ENCODE data around the gene TRAF3IP1. TPM values are rescaled to one million over a fixed set of nuclear protein-coding genes. Genes with fewer than 3 reads are reported as not detected.

The TRAF3IP1 gene
- total RNA-seq, 4 donors from 2014 or later: 19.9 to 38.6 (median 23.6) TPM

GRCh38 chr2:238407566-238407965, 87.2 kb downstream of the TRAF3IP1 start:
- H3K4me3 ChIP-seq: no peak overlapping the region
- H3K4me1 ChIP-seq: no peaks in the 10 kb centered on the region
- no peaks in the 10 kb centered on the region for H3K9me3 ChIP-seq
- peaks cover 0 to 27% (median 8%) of the 10 kb centered on the region in 4 donors for H3K36me3 ChIP-seq
- TF ChIP-seq EP300 (IDR thresholded peaks at IDR 0.05) (no peak), POLR2AphosphoS5 (IDR thresholded peaks at IDR 0.05) (no peak), POLR2A (IDR thresholded peaks at IDR 0.05; ENCODE audit: low read depth) (no peak)
- TF ChIP-seq, protein P1, sequence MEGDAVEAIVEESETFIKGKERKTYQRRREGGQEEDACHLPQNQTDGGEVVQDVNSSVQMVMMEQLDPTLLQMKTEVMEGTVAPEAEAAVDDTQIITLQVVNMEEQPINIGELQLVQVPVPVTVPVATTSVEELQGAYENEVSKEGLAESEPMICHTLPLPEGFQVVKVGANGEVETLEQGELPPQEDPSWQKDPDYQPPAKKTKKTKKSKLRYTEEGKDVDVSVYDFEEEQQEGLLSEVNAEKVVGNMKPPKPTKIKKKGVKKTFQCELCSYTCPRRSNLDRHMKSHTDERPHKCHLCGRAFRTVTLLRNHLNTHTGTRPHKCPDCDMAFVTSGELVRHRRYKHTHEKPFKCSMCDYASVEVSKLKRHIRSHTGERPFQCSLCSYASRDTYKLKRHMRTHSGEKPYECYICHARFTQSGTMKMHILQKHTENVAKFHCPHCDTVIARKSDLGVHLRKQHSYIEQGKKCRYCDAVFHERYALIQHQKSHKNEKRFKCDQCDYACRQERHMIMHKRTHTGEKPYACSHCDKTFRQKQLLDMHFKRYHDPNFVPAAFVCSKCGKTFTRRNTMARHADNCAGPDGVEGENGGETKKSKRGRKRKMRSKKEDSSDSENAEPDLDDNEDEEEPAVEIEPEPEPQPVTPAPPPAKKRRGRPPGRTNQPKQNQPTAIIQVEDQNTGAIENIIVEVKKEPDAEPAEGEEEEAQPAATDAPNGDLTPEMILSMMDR (IDR thresholded peaks at IDR 0.05): no peak
- no peak overlapping the region for H3K27ac ChIP-seq (replicated peaks in 1 of 4)
- 94% methylated on average over 11 of the region's 11 CpGs for WGBS
- H3K27me3 ChIP-seq: no peaks in the 10 kb centered on the region
- DNase-seq (ENCODE audit: extremely low spot score): no peak
- intact Hi-C loops (cut with DNase I): no loop called here

DNA sequence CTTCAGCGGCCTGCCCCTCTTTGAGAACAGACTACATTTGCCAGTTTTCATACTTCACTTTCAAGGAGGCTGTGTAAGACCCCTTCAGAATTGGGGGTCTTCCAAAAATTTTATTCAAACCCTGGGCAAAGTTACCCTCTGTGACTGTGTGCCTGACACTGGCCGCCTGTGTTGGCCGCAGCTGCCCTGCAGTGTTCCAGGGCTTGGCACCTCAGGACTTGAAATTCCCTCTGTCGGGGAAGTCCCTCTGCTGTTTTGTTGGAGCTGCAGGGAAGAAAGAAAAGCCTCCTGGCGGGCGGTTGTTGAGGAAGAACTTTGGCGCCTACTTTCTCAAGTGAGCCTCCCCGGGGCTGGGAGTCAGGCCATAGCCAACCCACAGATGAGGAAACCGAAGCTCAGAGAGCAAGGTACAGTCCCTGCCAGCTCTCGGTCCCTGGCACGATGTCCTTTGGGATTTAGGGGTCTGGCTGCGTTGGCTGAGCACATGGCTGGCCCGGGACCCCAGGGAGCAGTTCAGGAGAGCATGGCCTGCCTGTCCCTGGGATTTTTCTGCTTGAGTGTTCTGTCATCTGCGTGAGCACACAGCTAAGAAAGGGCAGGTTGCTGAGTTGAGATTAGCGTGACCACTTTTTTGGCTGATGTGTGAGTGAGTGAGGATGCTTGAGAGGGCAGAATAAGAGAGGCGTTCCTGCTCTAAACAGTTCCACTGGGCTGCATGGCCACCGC, 88.5 kb downstream of the TRAF3IP1 start:
- no peaks in the 10 kb centered on the region for H3K9me3 ChIP-seq
- no peak overlapping the region for H3K4me3 ChIP-seq
- no peak overlapping the region for H3K27ac ChIP-seq (replicated peaks in 1 of 4)
- TF ChIP-seq EP300 (IDR thresholded peaks at IDR 0.05): no peak
- TF ChIP-seq, protein P1 (IDR thresholded peaks at IDR 0.05): no peak
- TF ChIP-seq POLR2AphosphoS5 (IDR thresholded peaks at IDR 0.05): no peak
- TF ChIP-seq POLR2A (IDR thresholded peaks at IDR 0.05; ENCODE audit: low read depth): no peak
- H3K27me3 ChIP-seq: no peaks in the 10 kb centered on the region
- intact Hi-C loops (cut with DNase I): no loop called here
- WGBS: 89% methylated on average over 5 of the region's 17 CpGs
- H3K4me1 ChIP-seq: no peaks in the 10 kb centered on the region
- DNase-seq (ENCODE audit: extremely low spot score): no peak
- peaks cover 0 to 22% (median 4%) of the 10 kb centered on the region in 4 donors for H3K36me3 ChIP-seq

DNA sequence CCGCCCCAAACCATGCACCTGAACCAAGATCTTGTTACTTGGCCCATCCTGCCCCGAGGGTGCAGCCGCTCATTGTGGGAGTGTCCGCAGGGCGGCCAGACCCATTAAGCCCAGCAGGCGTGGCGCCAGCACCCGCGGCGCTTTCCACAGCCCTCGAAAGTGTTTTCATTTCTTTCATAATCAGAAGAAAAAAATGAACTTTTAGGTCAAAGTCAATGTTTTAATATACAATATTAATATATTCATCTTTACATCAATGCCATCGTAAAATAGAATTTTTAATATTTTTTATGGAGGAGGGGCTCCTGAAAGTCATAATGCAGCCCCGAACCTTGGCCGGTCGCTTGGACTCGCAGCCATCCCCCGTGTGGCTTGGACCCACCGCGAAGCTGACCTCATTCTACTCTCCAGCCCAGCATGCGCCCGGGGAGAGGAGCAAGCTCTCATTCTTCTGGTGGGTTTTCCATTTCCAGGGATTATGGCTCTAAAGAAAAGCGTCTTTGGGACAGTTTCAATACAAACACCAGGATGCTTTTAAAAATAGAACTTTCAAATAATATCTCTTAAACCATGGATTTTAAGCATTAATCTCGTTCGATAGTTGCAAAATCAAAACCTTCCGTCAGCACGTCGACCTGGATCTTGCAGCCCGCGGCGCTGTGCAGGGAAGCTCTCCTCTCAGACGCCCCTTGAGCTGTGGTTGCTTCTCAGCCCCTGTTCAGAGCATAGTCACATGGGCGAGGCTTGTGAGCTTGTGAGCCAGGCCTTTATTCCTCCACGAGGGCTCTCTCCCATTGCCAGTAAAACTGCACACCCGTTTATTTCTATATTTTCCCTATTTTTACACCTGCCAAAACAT, 89.3 kb downstream of the TRAF3IP1 start:
- intact Hi-C loops (cut with DNase I): no loop called here
- no peaks in the 10 kb centered on the region for H3K4me1 ChIP-seq
- no peaks in the 10 kb centered on the region for H3K9me3 ChIP-seq
- no peaks in the 10 kb centered on the region for H3K27me3 ChIP-seq
- H3K36me3 ChIP-seq: peaks cover 0 to 20% (median 3%) of the 10 kb centered on the region in 4 donors
- no peak for DNase-seq (ENCODE audit: extremely low spot score)
- H3K27ac ChIP-seq (replicated peaks in 1 of 4): no peak overlapping the region
- WGBS: 87% methylated on average over 34 of the region's 34 CpGs
- TF ChIP-seq POLR2AphosphoS5 (IDR thresholded peaks at IDR 0.05): no peak
- no peak for TF ChIP-seq EP300 (IDR thresholded peaks at IDR 0.05)
- TF ChIP-seq, protein P1 (IDR thresholded peaks at IDR 0.05): no peak
- no peak for TF ChIP-seq POLR2A (IDR thresholded peaks at IDR 0.05; ENCODE audit: low read depth)
- no peak overlapping the region for H3K4me3 ChIP-seq

GRCh38 chr2:238412067-238412767, 91.9 kb downstream of the TRAF3IP1 start:
- no peaks in the 10 kb centered on the region for H3K9me3 ChIP-seq
- H3K36me3 ChIP-seq: peaks cover 0 to 13% (median 3%) of the 10 kb centered on the region in 4 donors
- 91% methylated on average over 12 of the region's 12 CpGs for WGBS
- no peak overlapping the region for H3K4me3 ChIP-seq
- H3K4me1 ChIP-seq: no peaks in the 10 kb centered on the region
- no peaks in the 10 kb centered on the region for H3K27me3 ChIP-seq
- TF ChIP-seq POLR2A (IDR thresholded peaks at IDR 0.05; ENCODE audit: low read depth): no peak
- no peak for TF ChIP-seq POLR2AphosphoS5 (IDR thresholded peaks at IDR 0.05)
- TF ChIP-seq, protein P1 (IDR thresholded peaks at IDR 0.05): no peak
- TF ChIP-seq EP300 (IDR thresholded peaks at IDR 0.05): no peak
- intact Hi-C loops (cut with DNase I): no loop called here
- no peak overlapping the region for H3K27ac ChIP-seq (replicated peaks in 1 of 4)
- DNase-seq (ENCODE audit: extremely low spot score): no peak
